ENCODE measurements around the gene BRSK2.
"Not testable (repeated sequence)": the region's sequence is repeated elsewhere in the genome, so short reads cannot be mapped to it uniquely, and the experiment has no call there.

The BRSK2 gene

DNA sequence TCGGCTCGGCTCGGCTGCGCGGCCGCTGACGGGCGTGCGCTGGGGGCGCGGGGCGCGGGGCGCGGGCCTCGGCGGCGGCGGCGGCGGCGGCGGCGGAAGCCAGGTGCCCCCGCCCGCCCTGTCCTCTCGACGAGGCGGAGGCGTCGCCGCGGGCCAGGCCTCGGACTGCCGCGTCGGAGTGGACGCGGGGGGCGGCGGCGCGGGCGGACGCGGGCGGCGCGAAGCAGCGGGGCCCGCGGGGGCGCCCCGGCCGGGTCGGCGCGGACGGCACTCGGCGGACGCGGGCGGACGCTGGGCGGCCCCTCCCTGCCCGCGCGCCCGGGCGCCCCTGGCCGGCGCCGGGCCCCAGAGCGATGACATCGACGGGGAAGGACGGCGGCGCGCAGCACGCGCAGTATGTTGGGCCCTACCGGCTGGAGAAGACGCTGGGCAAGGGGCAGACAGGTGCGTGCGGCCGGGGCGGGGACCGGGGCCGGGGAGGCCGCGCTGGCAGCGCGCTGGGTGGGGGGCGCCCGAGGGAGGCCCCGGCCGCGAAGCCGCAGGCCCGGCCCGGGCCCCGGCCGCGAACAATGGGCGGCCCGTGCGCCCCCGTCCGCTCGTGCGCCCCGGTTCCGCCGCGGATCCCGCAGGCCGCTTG is at the start of gene BRSK2:
BRSK2 (plus strand) TSS at position 3 of the 637 bp plus-strand sequence; CDS start at position 354, 351 bp downstream.
- DNase-seq: no peak

GRCh38 chr11:1340111-1340510 is 49.6 kb upstream of the BRSK2 start:
- DNase-seq: no peak

DNA sequence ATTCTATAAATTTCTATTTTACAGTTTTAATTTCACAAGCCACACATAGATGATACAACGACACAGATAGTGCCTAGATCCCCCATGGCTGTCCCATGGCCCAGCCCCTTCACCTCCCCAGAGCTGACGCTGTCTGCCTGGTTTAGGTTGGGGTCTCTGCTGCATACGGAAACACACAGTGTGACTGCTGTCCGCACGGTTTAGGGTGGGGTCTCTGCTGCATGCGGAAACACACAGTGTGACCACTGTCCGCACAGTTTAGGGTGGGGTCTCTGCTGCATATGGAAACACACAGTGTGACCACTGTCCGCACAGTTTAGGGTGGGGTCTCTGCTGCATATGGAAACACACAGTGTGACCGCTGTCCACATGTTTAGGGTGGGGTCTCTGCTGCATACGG is 48.5 kb upstream of the BRSK2 start:
- DNase-seq: not testable (repeated sequence)

DNA sequence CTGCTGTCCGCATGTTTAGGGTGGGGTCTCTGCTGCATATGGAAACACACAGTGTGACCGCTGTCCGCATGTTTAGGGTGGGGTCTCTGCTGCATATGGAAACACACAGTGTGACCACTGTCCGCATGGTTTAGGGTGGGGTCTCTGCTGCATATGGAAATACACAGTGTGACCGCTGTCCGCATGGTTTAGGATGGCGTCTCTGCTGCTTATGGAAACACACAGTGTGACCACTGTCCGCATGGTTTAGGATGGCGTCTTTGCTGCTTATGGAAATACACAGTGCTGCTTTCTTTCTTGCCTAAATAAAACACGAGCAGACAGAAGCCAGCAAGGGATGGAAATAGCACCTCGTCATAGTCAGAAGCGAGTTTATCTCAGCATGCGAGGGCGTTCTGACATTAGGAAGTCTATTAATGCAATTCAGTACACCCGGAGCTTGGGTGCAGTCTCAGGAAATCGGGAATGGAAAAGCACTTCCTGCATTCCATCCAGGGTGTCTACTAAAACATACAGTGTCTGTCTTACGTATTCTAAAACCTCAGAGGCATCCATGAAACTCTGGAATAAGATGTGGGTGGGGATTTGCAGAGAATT is 47.7 kb upstream of the BRSK2 start:
- DNase-seq: no peak

DNA sequence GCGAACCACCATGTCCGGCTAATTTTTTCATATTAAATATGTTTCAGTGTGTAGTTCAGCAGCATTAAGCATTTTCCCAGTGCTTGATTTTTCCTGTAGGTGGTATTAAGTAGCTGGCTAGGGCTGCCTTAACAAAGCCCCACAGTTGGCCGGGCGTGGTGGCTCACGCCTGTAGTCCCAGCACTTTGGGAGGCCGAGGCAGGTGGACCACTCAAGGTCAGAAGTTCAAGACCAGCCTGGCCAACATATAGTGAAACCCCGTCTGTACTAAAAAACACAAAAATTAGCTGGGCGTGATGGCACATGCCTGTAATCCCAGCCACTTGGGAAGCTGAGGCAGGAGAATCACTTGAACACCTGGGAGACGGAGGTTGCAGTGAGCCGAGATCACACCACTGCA is 46.8 kb upstream of the BRSK2 start:
- DNase-seq: no peak

GRCh38 chr11:1343391-1344055 is 46.2 kb upstream of the BRSK2 start:
- no peak for DNase-seq

DNA sequence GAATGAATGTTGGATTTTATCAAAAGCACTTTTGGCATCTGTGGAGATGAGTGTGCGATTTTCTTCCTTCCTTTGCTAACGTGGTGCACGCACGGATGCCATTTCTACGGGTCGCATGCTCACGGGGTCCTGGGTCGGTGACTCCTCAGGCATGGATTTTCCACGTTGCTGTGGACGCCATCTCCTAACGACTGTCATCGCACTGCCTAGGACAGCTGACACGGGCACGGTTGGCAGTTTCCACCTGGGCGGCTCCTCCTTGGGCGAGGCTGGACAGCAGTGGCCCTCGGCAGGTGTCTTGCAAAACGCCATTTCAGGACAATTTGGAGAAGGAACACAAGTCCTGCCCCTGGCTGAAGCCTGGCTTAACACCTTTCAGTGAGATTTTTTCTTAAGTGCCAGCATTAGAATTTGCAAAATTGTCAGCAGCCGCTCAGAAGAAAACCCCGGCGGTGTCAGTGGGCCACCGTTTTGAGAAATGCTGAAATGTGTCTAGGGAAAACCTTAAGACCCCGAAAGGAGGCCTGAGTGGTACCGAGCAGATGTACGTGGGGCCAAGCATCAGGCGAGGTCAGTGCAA is 45.6 kb upstream of the BRSK2 start:
- DNase-seq: no peak

GRCh38 chr11:1345737-1346513 is 43.8 kb upstream of the BRSK2 start:
- no peak for DNase-seq

GRCh38 chr11:1346669-1347390 is 42.9 kb upstream of the BRSK2 start:
- no peak for DNase-seq

- not testable (repeated sequence) for DNase-seq
These were observed 42.2 kb upstream of the BRSK2 start for GRCh38 chr11:1347411-1347999.

DNA sequence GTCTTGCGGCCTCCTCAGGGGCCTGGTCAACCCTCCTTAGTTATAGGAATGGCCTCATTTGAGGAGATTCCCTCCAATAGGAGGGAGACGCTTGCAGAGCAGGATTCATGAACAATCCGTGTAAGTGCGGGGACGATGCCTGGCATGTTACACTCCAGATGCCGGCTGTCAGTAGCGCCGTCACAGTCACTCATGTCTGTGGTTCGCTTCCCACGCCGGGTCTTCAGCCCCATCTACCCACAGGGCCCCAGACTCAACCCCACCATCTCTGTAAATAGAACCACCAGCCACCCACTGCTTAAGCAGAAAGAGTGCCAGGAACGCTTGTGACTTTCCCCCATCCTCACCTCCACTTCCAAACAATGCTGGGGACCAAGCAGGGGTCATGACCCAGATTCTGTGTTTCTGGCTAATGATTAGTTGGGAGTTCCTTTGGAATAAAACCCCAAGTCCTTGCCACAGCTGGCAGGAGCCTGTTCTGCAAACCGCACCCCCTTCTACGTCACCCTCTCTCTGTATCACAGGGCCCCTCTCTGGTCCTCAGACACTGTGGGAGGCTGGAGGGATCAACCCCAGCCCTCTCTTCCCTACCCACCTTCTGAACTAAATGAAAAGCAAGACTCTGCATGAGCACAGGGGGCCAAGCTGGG is 41.5 kb upstream of the BRSK2 start:
- DNase-seq: no peak

- no peak for DNase-seq
These were observed 40.9 kb upstream of the BRSK2 start for GRCh38 chr11:1348796-1349326.

DNA sequence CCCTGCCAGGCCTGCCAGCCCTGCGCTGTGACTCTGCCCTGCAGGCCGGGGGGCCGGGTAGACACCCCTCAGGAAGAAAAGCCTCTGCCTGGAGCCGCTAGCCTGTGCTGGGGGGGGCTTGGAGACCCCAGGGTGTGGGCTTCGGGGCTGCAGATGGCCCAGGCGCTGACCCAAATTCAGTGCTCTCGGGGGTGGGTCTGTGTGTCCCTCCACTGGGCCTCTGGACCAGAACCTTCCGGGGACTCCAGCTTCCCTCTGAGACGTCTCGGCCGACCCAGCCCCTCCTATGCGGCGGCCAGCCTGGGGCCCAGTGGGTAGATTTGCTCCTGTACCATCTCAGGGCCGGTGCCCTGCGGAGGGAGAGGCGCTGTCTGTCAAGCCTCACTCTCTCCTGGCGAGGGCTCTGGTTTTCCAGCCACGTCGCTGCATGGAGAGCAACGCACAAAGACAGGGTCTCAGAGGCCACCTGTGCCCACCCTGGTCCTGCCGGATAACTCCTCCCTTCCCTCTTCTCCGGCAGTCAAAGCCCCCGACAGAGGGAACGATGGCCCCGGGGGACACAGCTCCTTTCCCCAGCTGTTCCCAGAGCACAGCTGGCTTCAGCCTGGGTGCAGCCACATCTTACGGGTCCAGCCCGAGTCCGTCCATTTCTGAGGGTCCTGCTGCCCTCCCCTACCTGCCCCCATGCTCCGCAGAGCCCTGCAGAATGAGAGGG is 40.2 kb upstream of the BRSK2 start:
- no peak for DNase-seq

DNA sequence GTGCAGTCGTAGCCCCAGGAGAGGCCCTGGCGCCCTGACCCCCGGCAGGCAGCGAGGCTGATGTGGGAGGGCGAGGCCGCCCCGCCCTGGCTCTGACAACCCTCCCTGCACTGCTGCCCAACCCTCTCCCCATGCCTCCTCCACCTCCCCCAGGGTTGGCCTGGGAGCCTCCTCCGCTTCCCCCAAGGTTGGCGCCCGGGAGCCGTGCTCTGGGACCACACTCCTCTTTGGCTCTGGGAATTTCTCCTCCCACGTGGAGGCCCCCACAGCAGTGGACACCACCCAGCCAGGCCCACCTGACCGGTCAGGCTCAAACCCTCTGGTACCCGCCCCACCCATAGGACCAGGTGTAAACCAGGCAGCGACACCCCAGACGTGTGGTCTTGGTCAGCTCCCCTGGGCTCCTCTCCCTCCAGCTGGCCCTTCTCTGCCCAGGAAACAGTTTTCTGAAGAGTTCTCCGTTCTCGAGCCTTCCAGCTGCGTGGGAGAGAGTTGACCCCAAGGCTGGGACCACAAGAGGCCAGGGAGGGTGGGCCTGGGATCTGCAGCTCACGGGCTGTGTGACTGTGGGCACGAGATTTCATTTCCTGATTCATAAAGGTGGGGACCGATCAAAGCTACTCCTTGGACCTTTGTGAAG is 39.5 kb upstream of the BRSK2 start:
- DNase-seq: no peak

DNA sequence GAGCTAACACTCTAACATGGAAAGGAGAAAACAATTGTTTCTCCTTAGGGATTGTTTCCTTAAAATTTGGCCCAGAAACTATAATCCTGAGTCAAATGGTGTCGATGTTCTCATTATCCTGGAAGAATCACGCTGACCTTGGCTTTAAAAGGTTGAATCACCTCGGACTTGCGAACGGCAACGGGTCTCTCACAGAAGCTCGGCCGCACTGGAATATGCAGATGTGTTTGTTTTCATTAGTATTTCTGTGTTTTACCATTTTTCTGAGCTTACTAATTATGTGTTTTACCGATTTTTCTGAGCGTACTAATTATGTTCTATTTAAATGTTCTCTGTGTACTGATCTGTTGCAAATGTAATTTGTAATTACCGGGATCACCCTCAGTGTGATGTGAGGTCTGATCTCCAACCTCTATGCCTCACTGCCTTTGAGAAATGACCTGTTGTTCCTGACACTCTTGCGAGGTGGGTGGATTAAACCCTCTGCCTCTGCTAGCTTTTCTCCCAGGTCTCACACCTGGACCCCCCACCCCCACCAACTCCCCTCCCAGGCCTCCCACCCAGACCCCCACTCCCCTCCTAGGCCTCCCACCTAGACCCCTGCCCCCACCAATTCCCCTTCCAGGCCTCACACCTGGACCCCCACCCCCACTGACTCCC is 38.3 kb upstream of the BRSK2 start:
- no peak for DNase-seq

DNA sequence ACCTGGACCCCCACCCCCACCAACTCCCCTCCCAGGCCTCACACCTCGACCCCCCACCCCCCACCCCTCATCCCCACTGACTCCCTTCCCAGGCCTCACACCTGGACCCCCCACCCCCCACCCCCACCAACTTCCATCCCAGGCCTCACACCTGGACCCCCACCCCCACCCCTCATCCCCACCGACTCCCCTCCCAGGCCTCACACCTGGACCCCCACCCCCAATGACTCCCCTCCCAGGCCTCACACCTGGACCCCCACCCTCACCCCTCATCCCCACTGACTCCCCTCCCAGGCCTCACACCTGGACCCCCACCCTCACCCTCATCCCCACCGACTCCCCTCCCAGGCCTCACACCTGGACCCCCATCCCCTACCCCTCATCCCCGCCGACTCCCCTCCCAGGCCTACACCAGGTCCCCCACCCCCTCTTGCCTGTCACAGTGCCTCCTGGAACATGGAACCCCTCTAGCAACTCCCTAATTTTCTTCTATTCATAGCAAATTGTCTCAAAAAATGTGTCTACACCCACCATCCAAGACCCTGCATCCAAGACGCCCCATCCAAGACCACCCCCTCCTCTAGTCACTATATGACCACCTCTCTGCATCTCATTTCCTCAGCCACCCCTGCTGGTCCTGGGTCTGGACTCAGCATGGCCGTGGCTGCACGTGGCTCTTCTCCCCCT is 36.9 kb upstream of the BRSK2 start:
- no peak for DNase-seq

- DNase-seq: no peak
These were observed 36.2 kb upstream of the BRSK2 start for GRCh38 chr11:1353383-1354124.
